ELF-1 (cell line): ENCODE data around the gene ZNF865.

ENCODE experiments used
- DNase-seq: peaks from one replicate; pipeline ENCODE4 v3.0.0-alpha.2; 2016; ENCODE audit warnings: low read depth, low spot score

Gene ZNF865

GRCh38 chr19:55623561-55623960 lies 18.1 kb downstream of the ZNF865 start:
- no peak for DNase-seq

GRCh38 chr19:55624109-55625003 lies 18.9 kb downstream of the ZNF865 start, which contains the start of gene ZNF784:
ZNF784 (minus strand) TSS chr19:55624566; CDS start chr19:55624561, 5 bp downstream.
- DNase-seq, result peak; percentile 89

GRCh38 chr19:55625004-55625326 lies 19.5 kb downstream of the ZNF865 start:
- no peak for DNase-seq

DNA sequence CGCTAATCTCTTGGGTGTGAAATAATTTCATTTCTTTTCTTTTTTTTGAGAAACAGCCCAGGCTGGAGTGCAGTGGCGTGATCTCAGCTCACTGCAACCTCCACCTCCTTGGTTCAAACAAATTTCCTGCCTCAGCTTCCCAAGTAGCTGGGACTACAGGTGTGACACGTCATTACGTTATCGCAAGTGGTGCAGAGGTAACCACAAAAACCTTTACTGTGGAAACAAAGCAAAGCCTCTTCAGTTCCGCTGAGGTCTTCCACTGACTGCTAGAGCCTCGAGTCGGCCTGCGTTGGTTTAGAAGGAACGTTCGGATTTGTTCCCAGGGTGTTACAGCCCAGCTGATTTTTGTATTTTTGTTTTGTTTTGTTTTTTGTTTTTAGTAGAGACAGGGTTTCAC lies 20.9 kb downstream of the ZNF865 start:
- DNase-seq, result no peak

- peak; percentile 82 for DNase-seq
Observed at GRCh38 chr19:55632463-55632834, 27.0 kb downstream of the ZNF865 start.

- DNase-seq, result no peak
Observed at GRCh38 chr19:55633861-55634260, 28.4 kb downstream of the ZNF865 start.

- no peak for DNase-seq
Observed at GRCh38 chr19:55635334-55635717, 29.9 kb downstream of the ZNF865 start.

- DNase-seq, result no peak
Observed at GRCh38 chr19:55635856-55636440, 30.5 kb downstream of the ZNF865 start.

GRCh38 chr19:55636723-55637122 lies 31.3 kb downstream of the ZNF865 start:
- no peak for DNase-seq

- DNase-seq, result no peak
Observed at GRCh38 chr19:55637534-55637933, 32.1 kb downstream of the ZNF865 start.

DNA sequence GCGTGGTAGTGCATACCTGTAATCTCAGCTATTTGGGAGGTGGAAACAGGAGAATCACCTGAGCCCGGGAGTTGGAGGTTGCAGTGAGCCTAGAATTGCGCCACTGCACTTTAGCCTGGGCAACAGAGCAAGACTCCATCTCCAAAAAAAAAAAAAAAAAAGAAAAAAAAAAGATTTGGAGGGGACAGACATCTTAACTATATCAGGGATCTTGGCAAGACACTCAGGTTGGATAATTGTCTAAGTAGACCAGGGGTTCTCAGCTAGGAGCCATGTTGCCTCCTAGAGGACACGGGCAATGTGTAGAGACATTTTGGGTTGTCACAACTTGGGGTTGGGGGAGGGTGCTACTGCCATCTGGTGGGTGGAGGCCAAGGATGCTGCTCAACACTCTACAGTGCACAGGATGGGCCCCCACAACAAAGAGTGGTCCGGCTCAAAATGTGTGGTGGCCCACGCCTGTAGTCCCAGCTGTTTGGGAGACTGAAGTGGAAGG lies 33.5 kb downstream of the ZNF865 start:
- DNase-seq, result peak; percentile 67

DNA sequence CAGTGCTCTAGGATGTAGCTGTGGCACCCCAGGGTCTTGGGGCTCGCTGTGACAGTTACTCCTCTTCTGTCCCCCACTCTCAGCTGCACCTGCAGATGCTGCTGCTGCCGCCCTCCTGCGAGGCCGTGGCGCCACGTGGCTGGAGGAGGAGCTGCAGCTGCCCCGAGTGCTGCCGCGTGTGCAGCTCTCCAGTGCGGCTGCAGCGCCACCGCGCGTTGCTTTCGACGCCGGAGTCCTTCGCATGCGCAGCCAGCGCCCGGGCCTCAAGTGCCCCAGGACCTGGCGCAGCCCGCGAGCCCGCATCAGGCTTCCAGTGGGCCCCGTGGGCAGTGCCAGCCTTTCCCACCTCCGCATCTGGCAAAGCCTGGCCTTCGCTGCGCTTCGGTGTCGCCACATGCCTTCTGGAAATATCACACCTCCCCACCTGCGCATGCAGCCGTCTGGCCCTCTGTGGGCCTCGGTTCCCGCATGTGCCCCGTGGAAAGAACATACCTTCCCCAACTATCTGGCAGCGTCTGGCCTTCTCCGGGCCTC lies 34.7 kb downstream of the ZNF865 start:
- peak; percentile 87 for DNase-seq

DNA sequence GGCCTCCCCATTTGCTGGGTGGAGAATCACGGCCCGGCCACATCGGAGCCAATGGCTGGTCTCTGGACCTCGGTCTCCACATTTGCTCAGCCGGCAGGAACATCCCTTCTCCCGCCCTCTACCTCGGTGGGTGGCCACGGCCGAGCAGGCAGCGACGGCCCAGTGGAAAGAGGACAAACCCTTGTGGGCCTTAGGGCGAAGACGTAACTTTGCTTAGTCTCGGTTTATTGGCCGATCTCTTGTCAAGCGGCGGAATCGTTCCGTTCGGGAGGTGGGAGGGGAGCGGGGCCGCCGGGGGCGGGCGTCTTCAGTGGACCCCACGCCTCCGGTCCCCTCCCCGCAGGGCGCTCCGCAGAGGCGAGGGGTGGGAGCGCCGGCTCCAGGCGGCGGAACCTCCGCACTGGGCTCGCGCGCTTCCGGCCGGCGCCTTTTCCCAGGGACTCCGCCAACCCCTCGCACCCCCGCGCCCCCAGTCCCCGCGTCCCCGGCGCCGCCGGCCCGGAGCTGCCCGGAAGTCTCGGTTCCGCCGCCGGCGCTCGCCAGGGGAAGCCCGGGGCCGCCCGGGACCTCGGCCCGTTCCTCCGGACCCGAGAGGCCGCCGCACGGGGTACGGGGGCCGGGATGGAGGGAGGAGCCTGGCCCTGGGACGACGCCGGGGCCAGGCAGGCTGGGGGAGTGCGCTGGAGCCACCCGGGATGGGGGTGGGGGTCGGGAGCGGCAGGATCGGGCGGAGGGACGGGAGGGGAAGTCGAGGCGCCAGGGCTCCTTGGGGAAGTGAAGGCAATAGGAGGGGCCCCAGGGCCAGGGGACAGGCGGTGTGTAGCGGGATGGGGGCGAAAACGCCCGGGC lies 35.4 kb downstream of the ZNF865 start, which contains the start of gene ZNF580:
Gene ZNF580, plus strand, starts transcription at position 426 of the 849 bp plus-strand sequence. CDS start 1,507 bp downstream, outside the sequence.
- DNase-seq, result peak; percentile 73

DNA sequence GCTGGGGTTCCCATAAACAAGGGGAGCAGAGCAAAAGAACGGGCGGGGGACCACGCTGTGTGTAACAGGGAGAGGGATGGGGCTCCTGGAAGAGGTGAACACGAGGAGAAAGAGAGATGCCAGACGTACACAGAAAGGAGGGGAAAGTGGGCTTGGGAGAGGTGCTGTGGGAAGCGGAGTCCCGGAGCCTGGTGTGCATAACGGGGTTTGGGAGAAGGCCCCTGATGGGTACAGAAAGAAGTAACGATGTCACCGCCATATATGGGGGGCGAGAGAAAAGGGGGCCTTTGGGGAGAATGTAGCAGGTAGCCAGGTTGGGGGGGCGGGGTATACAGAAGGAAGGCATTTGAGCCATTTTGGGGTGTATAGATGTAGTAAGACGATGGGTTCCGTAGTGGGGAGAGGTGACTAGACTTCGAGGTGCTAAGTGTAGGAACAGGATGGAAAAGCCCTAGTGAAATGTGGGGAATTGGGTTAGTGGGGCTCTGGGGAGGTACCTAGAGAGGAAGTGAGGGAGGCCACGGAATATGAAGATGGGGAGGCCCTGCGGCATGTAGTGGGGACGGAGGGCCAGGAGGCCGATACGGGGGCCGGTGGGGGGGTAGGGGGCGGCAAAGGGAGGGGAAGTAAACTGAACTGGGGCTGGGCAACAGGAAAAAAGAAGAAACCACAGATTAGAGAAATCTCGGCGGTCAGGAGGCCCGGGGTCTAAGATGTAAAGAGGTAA lies 36.1 kb downstream of the ZNF865 start:
- no peak for DNase-seq

- DNase-seq, result no peak
Observed at GRCh38 chr19:55642153-55643002, 36.9 kb downstream of the ZNF865 start.

DNA sequence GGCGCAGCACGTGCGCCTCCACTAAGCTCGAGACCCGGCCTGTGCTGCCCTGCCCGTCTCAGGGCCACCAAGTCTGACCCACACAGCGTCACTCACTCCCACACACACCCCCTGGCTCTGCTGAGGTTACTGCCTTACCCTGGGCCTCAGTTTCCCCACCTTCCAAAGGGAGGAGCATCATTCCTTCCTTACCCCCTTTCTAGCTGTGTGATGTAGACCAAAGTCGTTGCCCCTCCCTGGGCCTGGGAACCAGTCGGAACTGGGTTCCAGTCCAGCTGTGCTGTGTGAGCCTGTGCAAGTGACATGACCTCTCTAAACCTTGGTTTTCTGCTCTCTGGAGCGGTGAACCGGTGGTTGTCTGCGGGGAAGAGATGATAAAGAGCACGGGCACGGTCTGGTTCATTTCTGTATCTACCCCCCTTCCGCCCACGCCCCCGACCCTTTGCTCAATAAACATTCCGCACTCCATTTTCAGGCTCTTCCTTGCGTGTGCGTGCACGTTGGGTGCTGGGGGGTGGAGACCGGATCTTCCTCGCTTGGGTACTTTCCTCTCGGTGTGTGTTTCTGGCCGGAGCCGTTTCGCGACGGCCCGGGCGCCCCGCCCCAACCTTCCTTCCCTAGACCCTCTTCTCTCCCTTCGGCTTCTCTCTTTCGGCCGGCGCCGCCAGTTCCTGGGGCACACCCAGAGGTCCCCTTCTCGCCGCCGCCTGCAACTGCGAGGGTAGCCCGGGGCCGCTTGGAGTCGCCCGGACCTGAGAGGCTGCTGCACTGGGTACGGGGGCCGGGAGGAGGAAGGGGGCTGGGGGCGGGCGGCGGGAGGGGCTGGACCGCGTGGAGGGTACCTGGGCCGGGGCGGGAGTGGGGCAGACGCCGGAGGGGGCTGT lies 37.8 kb downstream of the ZNF865 start, which contains the start of gene ZNF581:
Gene ZNF581, plus strand, starts transcription at position 647 of the 884 bp plus-strand sequence. CDS start 923 bp downstream, outside the sequence.
- peak; percentile 84 for DNase-seq

DNA sequence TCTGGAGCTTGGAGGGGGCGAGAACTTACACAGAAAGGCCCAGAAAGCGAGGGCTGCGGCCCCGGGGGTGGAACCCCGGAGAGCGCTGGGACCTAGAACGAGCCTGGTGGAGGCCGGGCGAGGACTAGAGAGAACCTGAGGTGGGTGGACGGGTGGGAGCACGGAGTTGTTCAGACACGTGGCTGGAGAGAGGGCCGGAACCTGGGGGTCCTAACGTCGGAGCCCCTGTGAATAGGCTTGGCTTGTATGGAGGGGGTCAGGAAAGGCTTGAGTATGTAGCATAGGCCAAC lies 38.4 kb downstream of the ZNF865 start:
- DNase-seq, result no peak

DNA sequence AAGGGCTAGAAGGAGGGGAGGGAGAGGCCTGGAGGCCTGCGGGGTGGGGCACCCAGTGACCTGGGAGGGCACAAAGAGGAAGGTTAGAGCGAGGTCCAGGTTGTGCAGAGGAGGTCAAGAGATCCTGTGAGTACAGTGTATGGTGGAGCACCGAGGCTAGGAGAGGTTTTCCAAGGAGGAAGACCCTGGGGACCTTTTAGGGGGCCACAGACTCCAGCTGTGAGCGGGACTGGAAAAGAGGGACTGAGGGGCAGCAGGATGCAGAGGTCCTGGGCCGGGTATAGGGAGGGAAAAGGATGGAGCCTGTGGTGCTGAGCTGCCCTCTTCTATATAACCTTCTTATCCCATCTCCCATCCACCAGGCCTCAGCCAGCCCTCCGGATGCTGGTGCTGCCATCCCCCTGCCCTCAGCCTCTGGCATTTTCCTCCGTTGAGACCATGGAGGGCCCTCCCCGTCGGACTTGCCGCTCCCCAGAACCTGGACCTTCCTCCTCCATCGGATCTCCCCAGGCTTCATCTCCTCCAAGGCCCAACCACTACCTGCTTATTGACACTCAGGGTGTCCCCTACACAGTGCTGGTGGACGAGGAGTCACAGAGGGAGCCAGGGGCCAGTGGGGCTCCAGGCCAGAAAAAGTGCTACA lies 38.9 kb downstream of the ZNF865 start:
- DNase-seq, result no peak
